Measurements from ENCODE around the gene LSG1. TPM values are rescaled to one million over a fixed set of nuclear protein-coding genes. Genes with fewer than 3 reads are reported as not detected.

Gene LSG1
- total and polyA plus RNA-seq, 2 experiments from 2014 or later: 49.2 to 57.1 TPM

DNA sequence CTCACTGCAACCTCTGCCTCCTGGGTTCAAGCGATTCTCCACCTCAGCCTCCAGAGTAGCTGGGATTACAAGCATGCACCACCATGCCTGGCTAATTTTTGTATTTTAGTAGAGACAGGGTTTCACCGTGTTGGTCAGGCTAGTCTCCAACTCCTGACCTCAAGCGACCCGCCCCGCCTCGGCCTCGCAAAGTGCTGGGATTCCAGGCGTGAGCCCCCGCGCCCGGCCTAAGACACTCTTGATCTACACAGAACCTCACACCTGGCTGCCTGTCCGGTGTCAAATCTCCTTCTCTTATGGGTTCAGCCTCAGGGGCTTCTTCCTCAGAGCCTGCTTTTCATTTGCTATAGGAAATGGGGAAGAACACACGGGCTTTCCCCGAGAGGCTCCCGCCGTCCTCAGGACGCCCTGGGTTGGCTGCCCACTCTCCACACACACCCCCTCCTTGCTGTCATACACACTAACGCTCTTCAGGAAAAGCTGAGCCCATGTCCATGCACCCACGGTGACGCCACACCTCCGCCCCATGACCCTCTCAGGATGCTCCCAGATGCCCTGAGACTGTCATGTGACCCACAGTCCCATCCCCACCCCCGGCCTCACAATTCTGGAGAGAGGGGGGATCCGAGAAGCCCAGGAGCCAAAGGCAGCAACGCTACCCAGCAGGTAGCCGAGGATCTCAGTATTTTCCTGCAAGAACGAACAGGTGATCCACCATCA, 49.2 kb downstream of the LSG1 start:
- Histone ChIP-seq H3K4me1 (ENCODE audit: insufficient read depth) (no peaks in the 10 kb centered on the region), H2AFZ (no peak overlapping the region), H3K27ac (ENCODE audit: low read depth) (no peak overlapping the region), H3K9me2 (ENCODE audit: insufficient read depth) (no peaks in the 10 kb centered on the region), H4K20me1 (replicated peaks; ENCODE audit: insufficient read depth) (no peaks in the 10 kb centered on the region; the same call in 1 of the 2 replicates), H3K27me3 (ENCODE audit: insufficient read depth) (no peaks in the 10 kb centered on the region), H3K4me2 (no peak overlapping the region), H3K4me3 (no peak overlapping the region), H3K36me3 (ENCODE audit: insufficient read depth) (no peaks in the 10 kb centered on the region), H3F3A (replicated peaks; ENCODE audit: low read depth) (no peaks in the 10 kb centered on the region), H3K79me2 (replicated peaks; ENCODE audit: insufficient read depth) (no peaks in the 10 kb centered on the region)
- DNase-seq (ENCODE audit: low spot score) (no peak), ATAC-seq (no peak)
- peaks cover 17% of the 10 kb centered on the region for H3K36me3 Mint-ChIP-seq (ENCODE audit: low read depth)
- no peaks in the 10 kb centered on the region; the same call in 2 of the 3 replicates for H3K9me3 Mint-ChIP-seq
- peaks cover 4% of the 10 kb centered on the region; the same call in 2 of the 3 replicates for H3K4me1 Mint-ChIP-seq
- H3K4me3 Mint-ChIP-seq: no peak overlapping the region
- no peaks in the 10 kb centered on the region for H3K27me3 Mint-ChIP-seq (ENCODE audit: insufficient read depth, low read depth, poor library complexity)
- no peak overlapping the region for H3K27ac Mint-ChIP-seq
- TF ChIP-seq, protein P1, sequence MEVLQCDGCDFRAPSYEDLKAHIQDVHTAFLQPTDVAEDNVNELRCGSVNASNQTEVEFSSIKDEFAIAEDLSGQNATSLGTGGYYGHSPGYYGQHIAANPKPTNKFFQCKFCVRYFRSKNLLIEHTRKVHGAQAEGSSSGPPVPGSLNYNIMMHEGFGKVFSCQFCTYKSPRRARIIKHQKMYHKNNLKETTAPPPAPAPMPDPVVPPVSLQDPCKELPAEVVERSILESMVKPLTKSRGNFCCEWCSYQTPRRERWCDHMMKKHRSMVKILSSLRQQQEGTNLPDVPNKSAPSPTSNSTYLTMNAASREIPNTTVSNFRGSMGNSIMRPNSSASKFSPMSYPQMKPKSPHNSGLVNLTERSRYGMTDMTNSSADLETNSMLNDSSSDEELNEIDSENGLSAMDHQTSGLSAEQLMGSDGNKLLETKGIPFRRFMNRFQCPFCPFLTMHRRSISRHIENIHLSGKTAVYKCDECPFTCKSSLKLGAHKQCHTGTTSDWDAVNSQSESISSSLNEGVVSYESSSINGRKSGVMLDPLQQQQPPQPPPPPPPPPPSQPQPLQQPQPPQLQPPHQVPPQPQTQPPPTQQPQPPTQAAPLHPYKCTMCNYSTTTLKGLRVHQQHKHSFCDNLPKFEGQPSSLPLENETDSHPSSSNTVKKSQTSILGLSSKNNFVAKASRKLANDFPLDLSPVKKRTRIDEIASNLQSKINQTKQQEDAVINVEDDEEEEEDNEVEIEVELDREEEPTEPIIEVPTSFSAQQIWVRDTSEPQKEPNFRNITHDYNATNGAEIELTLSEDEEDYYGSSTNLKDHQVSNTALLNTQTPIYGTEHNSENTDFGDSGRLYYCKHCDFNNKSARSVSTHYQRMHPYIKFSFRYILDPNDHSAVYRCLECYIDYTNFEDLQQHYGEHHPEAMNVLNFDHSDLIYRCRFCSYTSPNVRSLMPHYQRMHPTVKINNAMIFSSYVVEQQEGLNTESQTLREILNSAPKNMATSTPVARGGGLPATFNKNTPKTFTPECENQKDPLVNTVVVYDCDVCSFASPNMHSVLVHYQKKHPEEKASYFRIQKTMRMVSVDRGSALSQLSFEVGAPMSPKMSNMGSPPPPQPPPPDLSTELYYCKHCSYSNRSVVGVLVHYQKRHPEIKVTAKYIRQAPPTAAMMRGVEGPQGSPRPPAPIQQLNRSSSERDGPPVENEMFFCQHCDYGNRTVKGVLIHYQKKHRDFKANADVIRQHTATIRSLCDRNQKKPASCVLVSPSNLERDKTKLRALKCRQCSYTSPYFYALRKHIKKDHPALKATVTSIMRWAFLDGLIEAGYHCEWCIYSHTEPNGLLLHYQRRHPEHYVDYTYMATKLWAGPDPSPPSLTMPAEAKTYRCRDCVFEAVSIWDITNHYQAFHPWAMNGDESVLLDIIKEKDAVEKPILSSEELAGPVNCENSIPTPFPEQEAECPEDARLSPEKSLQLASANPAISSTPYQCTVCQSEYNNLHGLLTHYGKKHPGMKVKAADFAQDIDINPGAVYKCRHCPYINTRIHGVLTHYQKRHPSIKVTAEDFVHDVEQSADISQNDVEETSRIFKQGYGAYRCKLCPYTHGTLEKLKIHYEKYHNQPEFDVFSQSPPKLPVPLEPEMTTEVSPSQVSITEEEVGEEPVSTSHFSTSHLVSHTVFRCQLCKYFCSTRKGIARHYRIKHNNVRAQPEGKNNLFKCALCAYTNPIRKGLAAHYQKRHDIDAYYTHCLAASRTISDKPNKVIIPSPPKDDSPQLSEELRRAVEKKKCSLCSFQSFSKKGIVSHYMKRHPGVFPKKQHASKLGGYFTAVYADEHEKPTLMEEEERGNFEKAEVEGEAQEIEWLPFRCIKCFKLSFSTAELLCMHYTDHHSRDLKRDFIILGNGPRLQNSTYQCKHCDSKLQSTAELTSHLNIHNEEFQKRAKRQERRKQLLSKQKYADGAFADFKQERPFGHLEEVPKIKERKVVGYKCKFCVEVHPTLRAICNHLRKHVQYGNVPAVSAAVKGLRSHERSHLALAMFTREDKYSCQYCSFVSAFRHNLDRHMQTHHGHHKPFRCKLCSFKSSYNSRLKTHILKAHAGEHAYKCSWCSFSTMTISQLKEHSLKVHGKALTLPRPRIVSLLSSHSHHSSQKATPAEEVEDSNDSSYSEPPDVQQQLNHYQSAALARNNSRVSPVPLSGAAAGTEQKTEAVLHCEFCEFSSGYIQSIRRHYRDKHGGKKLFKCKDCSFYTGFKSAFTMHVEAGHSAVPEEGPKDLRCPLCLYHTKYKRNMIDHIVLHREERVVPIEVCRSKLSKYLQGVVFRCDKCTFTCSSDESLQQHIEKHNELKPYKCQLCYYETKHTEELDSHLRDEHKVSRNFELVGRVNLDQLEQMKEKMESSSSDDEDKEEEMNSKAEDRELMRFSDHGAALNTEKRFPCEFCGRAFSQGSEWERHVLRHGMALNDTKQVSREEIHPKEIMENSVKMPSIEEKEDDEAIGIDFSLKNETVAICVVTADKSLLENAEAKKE (CRISPR knock-in tag; IDR thresholded peaks at IDR 0.05): no peak
- TF ChIP-seq, protein P2, sequence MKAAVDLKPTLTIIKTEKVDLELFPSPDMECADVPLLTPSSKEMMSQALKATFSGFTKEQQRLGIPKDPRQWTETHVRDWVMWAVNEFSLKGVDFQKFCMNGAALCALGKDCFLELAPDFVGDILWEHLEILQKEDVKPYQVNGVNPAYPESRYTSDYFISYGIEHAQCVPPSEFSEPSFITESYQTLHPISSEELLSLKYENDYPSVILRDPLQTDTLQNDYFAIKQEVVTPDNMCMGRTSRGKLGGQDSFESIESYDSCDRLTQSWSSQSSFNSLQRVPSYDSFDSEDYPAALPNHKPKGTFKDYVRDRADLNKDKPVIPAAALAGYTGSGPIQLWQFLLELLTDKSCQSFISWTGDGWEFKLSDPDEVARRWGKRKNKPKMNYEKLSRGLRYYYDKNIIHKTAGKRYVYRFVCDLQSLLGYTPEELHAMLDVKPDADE (IDR thresholded peaks at IDR 0.05): no peak
- TF ChIP-seq ZNF114 (CRISPR knock-in tag; IDR thresholded peaks at IDR 0.05) (no peak), NANOG (IDR thresholded peaks at IDR 0.05; ENCODE audit: borderline replicate concordance) (no peak), EZH2phosphoT487 (IDR thresholded peaks at IDR 0.05; ENCODE audit: unreplicated experiment) (no peak)
